H9 (cell line): ENCODE measurements around the gene AKT1S1. TPM values are rescaled to one million over a fixed set of nuclear protein-coding genes. Genes with fewer than 3 reads are reported as not detected.

Experiments used
- DNase-seq: peaks from one replicate; pipeline ENCODE4 v3.0.0-alpha.2; 2017
- H2AFZ ChIP-seq: one replicate; pipeline ENCODE4 v1.6.1; 2013; ENCODE audit warnings: mild to moderate bottlenecking, low read length, control low read depth, moderate library complexity
- H2AK5ac ChIP-seq: 2 replicates; pipeline ENCODE4 v1.6.1; 2013; ENCODE audit warnings: low read length, control low read depth, mixed read lengths; ENCODE audit not compliant: insufficient read length
- H2BK120ac ChIP-seq: one replicate; pipeline ENCODE4 v1.6.1; 2013; ENCODE audit warnings: low read depth, mild to moderate bottlenecking, low read length, control low read depth, inconsistent platforms; ENCODE audit not compliant: poor library complexity, severe bottlenecking
- H2BK12ac ChIP-seq: 2 replicates; pipeline ENCODE4 v1.6.1; 2013; ENCODE audit warnings: low read length, control low read depth, mixed read lengths, low read depth; ENCODE audit not compliant: insufficient read length
- H2BK15ac ChIP-seq: 2 replicates; pipeline ENCODE4 v1.6.1; 2013; ENCODE audit warnings: low read depth, low read length, control low read depth
- H2BK20ac ChIP-seq: one replicate; pipeline ENCODE4 v1.6.1; 2013; ENCODE audit warnings: low read depth, mild to moderate bottlenecking, low read length, control low read depth, inconsistent platforms; ENCODE audit not compliant: poor library complexity, severe bottlenecking
- H2BK5ac ChIP-seq: 2 replicates; pipeline ENCODE4 v1.6.1; 2013; ENCODE audit warnings: low read length, control low read depth, mixed read lengths; ENCODE audit not compliant: insufficient read length
- H3K14ac ChIP-seq: 2 replicates; pipeline ENCODE4 v1.6.1; 2013; ENCODE audit warnings: low read length, control low read depth; ENCODE audit not compliant: insufficient read depth
- H3K18ac ChIP-seq: 2 replicates; pipeline ENCODE4 v1.6.1; 2013; ENCODE audit warnings: low read depth, mild to moderate bottlenecking, mixed read lengths, low read length, control low read depth; ENCODE audit not compliant: insufficient read length
- H3K23ac ChIP-seq: 2 replicates; pipeline ENCODE4 v1.6.1; 2013; ENCODE audit warnings: low read length, control low read depth, mixed read lengths, low read depth; ENCODE audit not compliant: insufficient read length
- H3K23me2 ChIP-seq: 2 replicates; pipeline ENCODE4 v1.6.1; 2013; ENCODE audit warnings: low read depth, mild to moderate bottlenecking, mixed read lengths, low read length, control low read depth; ENCODE audit not compliant: insufficient read length, poor library complexity, severe bottlenecking
- H3K27ac ChIP-seq: 2 replicates; pipeline ENCODE4 v1.5.1; 2013; ENCODE audit warnings: low read length, control low read depth, mixed read lengths, low read depth; ENCODE audit not compliant: insufficient read length
- H3K27me3 ChIP-seq: 2 replicates; pipeline ENCODE4 v1.6.1; 2013; ENCODE audit warnings: low read length, control low read depth, inconsistent platforms; ENCODE audit not compliant: insufficient read depth
- H3K4ac ChIP-seq: 2 replicates; pipeline ENCODE4 v1.6.1; 2013; ENCODE audit warnings: low read depth, mild to moderate bottlenecking, control low read depth, inconsistent platforms, low read length, moderate library complexity
- H3K4me1 ChIP-seq: 2 replicates; pipeline ENCODE4 v1.6.1; 2013; ENCODE audit warnings: low read length, control low read depth, inconsistent platforms; ENCODE audit not compliant: insufficient read depth
- H3K4me2 ChIP-seq: 2 replicates; pipeline ENCODE4 v1.6.1; 2013; ENCODE audit warnings: low read length, control low read depth, mixed read lengths; ENCODE audit not compliant: insufficient read length, insufficient read depth
- H3K56ac ChIP-seq: 2 replicates; pipeline ENCODE4 v1.6.1; 2013; ENCODE audit warnings: low read depth, mild to moderate bottlenecking, mixed read lengths, low read length, control low read depth; ENCODE audit not compliant: insufficient read length
- H3K79me1 ChIP-seq: 2 replicates; pipeline ENCODE4 v1.6.1; 2013; ENCODE audit warnings: low read depth, mild to moderate bottlenecking, moderate library complexity, low read length, control low read depth, inconsistent platforms; ENCODE audit not compliant: insufficient read depth, poor library complexity, severe bottlenecking
- H3K79me2 ChIP-seq: 2 replicates; pipeline ENCODE4 v1.6.1; 2013; ENCODE audit warnings: low read length, control low read depth, inconsistent platforms; ENCODE audit not compliant: insufficient read depth
- H3K9ac ChIP-seq: 2 replicates; pipeline ENCODE4 v1.6.1; 2013; ENCODE audit warnings: low read length, control low read depth, mixed read lengths; ENCODE audit not compliant: insufficient read length; ENCODE audit errors: extremely low read depth
- H3K9me3 ChIP-seq: one replicate; pipeline ENCODE4 v1.6.1; 2013; ENCODE audit warnings: low read depth, low read length, inconsistent platforms; ENCODE audit not compliant: control insufficient read depth
- H3T11ph ChIP-seq: one replicate; pipeline ENCODE4 v1.6.1; 2013; ENCODE audit warnings: mild to moderate bottlenecking, low read length, control low read depth, inconsistent platforms
- H4K20me1 ChIP-seq: one replicate; pipeline ENCODE4 v1.6.1; 2013; ENCODE audit not compliant: control insufficient read depth, insufficient read length, insufficient read depth
- H4K5ac ChIP-seq: 2 replicates; pipeline ENCODE4 v1.6.1; 2013; ENCODE audit warnings: low read depth, mild to moderate bottlenecking, mixed read lengths, low read length, control low read depth; ENCODE audit not compliant: insufficient read length
- H4K8ac ChIP-seq: replicated peaks from 2 replicates; pipeline ENCODE4 v1.6.1; 2013; ENCODE audit warnings: low read length, control low read depth, mixed read lengths, low read depth; ENCODE audit not compliant: insufficient read length
- H4K91ac ChIP-seq: 2 replicates; pipeline ENCODE4 v1.6.1; 2013; ENCODE audit warnings: low read depth, mild to moderate bottlenecking, moderate library complexity, mixed read lengths, low read length, control low read depth; ENCODE audit not compliant: insufficient read length
- H3K27ac Mint-ChIP-seq, 3 experiments: 2 replicates in 2 of 3; 3 replicates in 1 of 3; pipeline ENCODE4 v1.8.0; 2020 to 2021; ENCODE audit warnings: mixed read lengths in 3 of 3, mild to moderate bottlenecking in 1 of 3, moderate library complexity in 1 of 3
- H3K27me3 Mint-ChIP-seq: 2 replicates; pipeline ENCODE4 v1.8.0; 2021; ENCODE audit warnings: low read depth, mild to moderate bottlenecking, moderate library complexity, mixed read lengths
- H3K36me3 Mint-ChIP-seq, 3 experiments: 2 replicates in 2 of 3; 3 replicates in 1 of 3; pipeline ENCODE4 v1.8.0; 2020 to 2021; ENCODE audit warnings: low read depth in 3 of 3, mixed read lengths in 3 of 3; ENCODE audit not compliant: insufficient read depth in 1 of 3
- H3K4me1 Mint-ChIP-seq, 2 experiments: 2 replicates each; pipeline ENCODE4 v1.8.0; 2020; ENCODE audit warnings: mixed read lengths in 2 of 2
- H3K4me3 Mint-ChIP-seq, 2 experiments: 2 replicates in 1 of 2; 3 replicates in 1 of 2; pipeline ENCODE4 v1.8.0; 2020 to 2021; ENCODE audit warnings: mild to moderate bottlenecking in 2 of 2, mixed read lengths in 2 of 2, moderate library complexity in 1 of 2
- H3K9me3 Mint-ChIP-seq, 2 experiments: 2 replicates in 1 of 2; 3 replicates in 1 of 2; pipeline ENCODE4 v1.8.0; 2020; ENCODE audit warnings: mild to moderate bottlenecking in 2 of 2, mixed read lengths in 2 of 2, moderate library complexity in 1 of 2
- WGBS: extraction: QIAGEN DNeasy Blood & Tissue Kit; methylation state at CpG from one replicate; pipeline ENCODE4 v1.1.7; 2013; ENCODE audit warnings: missing lambda C conversion rate, low lambda C conversion rate, mixed read lengths; ENCODE audit not compliant: insufficient read length; ENCODE audit errors: extremely low coverage; 5-methylcytosine and 5-hydroxymethylcytosine counted together
- total RNA-seq: library from RNA; stranded (reverse); gene quantifications from 2 replicates; pipeline ENCODE4 v1.2.1, GENCODE V29; 2021
- TF ChIP-seq, protein P1 (sequence below): fragments of 200-600 bp; sonication (generic); conservative IDR thresholded peaks from 3 replicates; pipeline ENCODE4 v1.8.0; 2021; ENCODE audit warnings: antibody characterized with exemption, mild to moderate bottlenecking

AKT1S1 gene
- total RNA-seq, 1 experiment from 2014 or later, result 43.5 TPM

DNA sequence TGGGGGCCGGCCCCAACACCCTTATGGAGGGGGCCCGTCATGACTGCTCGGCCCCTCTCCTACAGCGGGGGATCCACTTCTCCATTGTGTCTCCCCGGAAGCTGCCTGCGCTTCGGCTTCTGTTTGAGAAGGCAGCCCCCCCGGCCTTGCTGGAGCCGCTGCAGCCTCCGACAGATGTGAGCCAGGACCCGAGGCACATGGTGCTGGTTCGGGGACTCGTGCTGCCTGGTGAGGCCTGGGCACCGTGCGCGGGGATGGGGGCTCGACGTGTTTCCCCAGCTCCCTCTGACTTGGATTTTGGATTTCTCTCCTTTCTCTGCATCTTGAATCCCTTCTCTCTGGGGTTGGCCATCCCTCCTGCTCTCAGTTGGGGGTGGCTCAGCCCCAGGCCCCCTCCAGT lies 47.4 kb downstream of the AKT1S1 start:
- WGBS, result no CpG with 5 or more reads among the region's 18 CpGs
- H3K27me3 ChIP-seq, result no peaks in the 10 kb centered on the region
- H2BK20ac ChIP-seq, result no peak overlapping the region
- H2BK120ac ChIP-seq, result no peak overlapping the region
- H4K20me1 ChIP-seq, result no peaks in the 10 kb centered on the region
- H3T11ph ChIP-seq, result no peak overlapping the region
- Mint-ChIP-seq H3K4me3 (no peak overlapping the region), H3K9me3 (no peaks in the 10 kb centered on the region), H3K27ac (no peak overlapping the region; a peak in 1 of 7 replicates), H3K36me3 (peaks cover 17 to 43% (median 42%) of the 10 kb centered on the region in 3 experiments; a peak in 6 of 7 replicates), H3K27me3 (no peaks in the 10 kb centered on the region), H3K4me1 (no peaks in the 10 kb centered on the region)
- no peak overlapping the region for H3K14ac ChIP-seq
- no peak overlapping the region for H3K23ac ChIP-seq
- H2BK5ac ChIP-seq, result no peak overlapping the region
- no peaks in the 10 kb centered on the region for H3K79me1 ChIP-seq
- no peak overlapping the region for H4K8ac ChIP-seq
- TF ChIP-seq, protein P1, sequence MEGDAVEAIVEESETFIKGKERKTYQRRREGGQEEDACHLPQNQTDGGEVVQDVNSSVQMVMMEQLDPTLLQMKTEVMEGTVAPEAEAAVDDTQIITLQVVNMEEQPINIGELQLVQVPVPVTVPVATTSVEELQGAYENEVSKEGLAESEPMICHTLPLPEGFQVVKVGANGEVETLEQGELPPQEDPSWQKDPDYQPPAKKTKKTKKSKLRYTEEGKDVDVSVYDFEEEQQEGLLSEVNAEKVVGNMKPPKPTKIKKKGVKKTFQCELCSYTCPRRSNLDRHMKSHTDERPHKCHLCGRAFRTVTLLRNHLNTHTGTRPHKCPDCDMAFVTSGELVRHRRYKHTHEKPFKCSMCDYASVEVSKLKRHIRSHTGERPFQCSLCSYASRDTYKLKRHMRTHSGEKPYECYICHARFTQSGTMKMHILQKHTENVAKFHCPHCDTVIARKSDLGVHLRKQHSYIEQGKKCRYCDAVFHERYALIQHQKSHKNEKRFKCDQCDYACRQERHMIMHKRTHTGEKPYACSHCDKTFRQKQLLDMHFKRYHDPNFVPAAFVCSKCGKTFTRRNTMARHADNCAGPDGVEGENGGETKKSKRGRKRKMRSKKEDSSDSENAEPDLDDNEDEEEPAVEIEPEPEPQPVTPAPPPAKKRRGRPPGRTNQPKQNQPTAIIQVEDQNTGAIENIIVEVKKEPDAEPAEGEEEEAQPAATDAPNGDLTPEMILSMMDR, result no peak
- no peak for DNase-seq
- no peak overlapping the region for H2AFZ ChIP-seq
- no peaks in the 10 kb centered on the region for H3K9me3 ChIP-seq
- no peaks in the 10 kb centered on the region for H3K79me2 ChIP-seq
- no peak overlapping the region for H2BK12ac ChIP-seq
- H4K91ac ChIP-seq, result no peak overlapping the region
- H3K4ac ChIP-seq, result no peak overlapping the region
- H3K27ac ChIP-seq, result no peak overlapping the region
- no peak overlapping the region for H2BK15ac ChIP-seq
- H3K9ac ChIP-seq, result no peak overlapping the region
- H2AK5ac ChIP-seq, result no peak overlapping the region
- H3K18ac ChIP-seq, result no peak overlapping the region
- no peak overlapping the region for H3K56ac ChIP-seq
- no peaks in the 10 kb centered on the region for H3K23me2 ChIP-seq
- no peak overlapping the region for H4K5ac ChIP-seq
- no peaks in the 10 kb centered on the region for H3K4me1 ChIP-seq
- H3K4me2 ChIP-seq, result no peak overlapping the region
